Activated T-helper 2 cell treated with anti-CD3 and anti-CD28 coated beads, Interferon-gamma antibody, Interleukin-2, Interleukin-4, amounts not matched to agents 10 μg/mL and 5 μg/mL and 100 μg/mL, durations not matched to agents 14 hours and 24 hours and 36 hours (primary cell): Measurements from ENCODE around the gene PSMG3. TPM values are rescaled to one million over a fixed set of nuclear protein-coding genes. Genes with fewer than 3 reads are reported as not detected.

Experiments
- DNase-seq: peaks from one replicate; pipeline ENCODE4 v3.0.0; 2021; ENCODE audit warnings: low spot score
- H3K27ac Mint-ChIP-seq: one replicate; pipeline ENCODE4 v1.8.0; 2021; ENCODE audit warnings: mixed read lengths
- H3K27me3 Mint-ChIP-seq: one replicate; pipeline ENCODE4 v1.8.0; 2021; ENCODE audit warnings: low read depth, mixed read lengths
- H3K36me3 Mint-ChIP-seq: one replicate; pipeline ENCODE4 v1.8.0; 2021; ENCODE audit warnings: low read depth, mixed read lengths
- H3K4me1 Mint-ChIP-seq: one replicate; pipeline ENCODE4 v1.8.0; 2021; ENCODE audit warnings: low read depth, mixed read lengths
- H3K4me3 Mint-ChIP-seq: one replicate; pipeline ENCODE4 v1.8.0; 2021; ENCODE audit warnings: low read depth, mild to moderate bottlenecking, moderate library complexity, mixed read lengths
- H3K9me3 Mint-ChIP-seq: one replicate; pipeline ENCODE4 v1.8.0; 2021; ENCODE audit warnings: mixed read lengths
- intact Hi-C: fragments of 100-400 bp; cut with micrococcal nuclease; formaldehyde crosslinking; loops from one replicate; pipeline ENCODE4 v1.15.1; 2023
- total RNA-seq: library from RNA; stranded (reverse); gene quantifications from 2 replicates; pipeline ENCODE4 v1.2.3, GENCODE V29; 2022

The PSMG3 gene
- total RNA-seq, 1 donor from 2014 or later, result 44.5 TPM

DNA sequence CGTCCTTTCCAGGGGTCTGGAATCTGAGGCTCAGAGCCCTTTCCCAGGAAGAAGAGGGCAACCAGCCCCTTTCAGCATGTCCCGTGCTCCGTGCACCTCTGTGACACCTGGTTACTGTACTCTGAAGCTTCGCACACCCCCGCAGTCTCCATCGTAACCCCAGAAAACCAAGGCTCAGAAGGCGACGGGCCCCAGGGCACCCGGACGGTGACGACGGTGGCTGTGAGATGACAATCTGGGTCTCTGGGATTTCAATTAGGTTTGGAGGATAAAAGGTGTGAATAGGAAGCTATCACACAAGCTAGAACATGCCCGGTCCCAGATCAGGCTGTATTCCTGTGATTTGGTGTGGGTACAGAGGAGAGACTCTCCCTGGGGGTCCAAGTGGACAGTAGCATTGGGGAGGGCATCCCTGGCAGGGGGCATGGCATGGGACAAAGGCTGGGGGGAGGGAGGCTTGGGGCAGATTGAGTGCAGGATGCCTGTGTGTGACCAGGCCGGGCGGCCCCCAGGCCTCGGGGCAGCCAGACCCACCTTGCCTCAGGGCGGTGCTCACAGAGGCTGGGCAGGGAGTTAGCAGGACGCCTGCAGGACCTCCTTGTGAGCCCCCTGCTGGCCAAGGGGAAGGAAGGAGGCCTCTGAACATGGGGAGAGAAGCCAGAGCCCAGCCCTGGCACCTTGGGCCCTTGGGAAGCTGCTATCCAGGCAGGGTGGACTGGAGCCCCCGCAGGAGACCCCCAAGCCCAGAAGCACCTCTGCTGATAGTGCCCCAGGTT is 23.4 kb upstream of the PSMG3 start:
- intact Hi-C loops, result no loop called here
- Mint-ChIP-seq H3K36me3 (no peaks in the 10 kb centered on the region), H3K9me3 (peaks cover 4% of the 10 kb centered on the region), H3K27me3 (peaks cover 28% of the 10 kb centered on the region), H3K27ac (no peak overlapping the region), H3K4me3 (no peak overlapping the region), H3K4me1 (peaks cover 8% of the 10 kb centered on the region)
- DNase-seq, result no peak

DNA sequence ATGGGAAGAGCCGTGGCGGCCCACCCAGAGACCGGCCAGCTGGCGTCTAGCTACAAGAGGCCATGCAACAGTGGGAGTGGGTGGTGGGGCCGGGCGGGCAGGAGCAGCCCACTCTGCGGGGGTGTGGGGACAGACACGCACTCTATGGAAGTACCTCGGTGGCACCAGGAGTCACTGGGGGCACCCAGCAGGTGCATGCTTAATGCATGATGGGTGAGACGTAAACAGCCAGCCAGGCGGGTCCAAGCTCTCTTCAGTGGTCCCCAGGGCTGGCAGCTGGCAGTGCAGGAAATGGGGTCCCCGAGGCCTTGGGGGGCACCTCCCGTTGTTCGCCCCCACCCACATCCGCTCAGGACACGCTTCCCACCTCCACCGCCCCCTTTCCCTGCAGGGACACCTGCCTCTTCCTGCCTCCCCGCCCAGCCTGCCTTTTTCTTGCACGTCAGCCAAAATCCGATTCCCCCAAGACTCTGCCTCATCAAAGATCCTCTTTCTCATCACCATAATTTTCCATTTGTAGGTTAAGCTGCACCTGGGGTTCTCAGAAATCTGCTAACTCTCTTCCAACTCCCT is 22.6 kb upstream of the PSMG3 start:
- Mint-ChIP-seq H3K4me3 (no peak overlapping the region), H3K9me3 (peaks cover 4% of the 10 kb centered on the region), H3K27me3 (peaks cover 28% of the 10 kb centered on the region), H3K36me3 (no peaks in the 10 kb centered on the region), H3K27ac (no peak overlapping the region), H3K4me1 (peaks cover 8% of the 10 kb centered on the region)
- intact Hi-C loops, result no loop called here
- DNase-seq, result no peak

DNA sequence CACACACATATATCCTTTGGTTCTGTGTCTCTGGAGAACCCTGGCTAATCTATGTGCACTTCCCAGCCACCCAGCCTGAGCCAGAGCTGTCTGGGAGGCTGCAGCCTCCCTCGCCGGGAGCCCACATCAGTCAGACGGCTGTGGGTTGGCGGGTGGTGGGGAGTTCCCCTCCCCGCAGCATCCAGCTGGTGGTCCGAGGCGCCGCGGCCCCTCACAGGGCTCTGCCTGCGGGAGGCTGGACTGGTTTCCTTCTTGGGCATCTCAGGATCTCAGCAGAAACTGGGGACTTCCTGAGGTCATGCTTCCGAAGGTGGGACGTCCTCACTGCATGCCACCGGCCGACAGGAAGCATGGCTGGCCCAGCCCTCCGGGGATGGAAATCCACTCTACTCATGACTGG is 22.0 kb upstream of the PSMG3 start:
- Mint-ChIP-seq H3K9me3 (peaks cover 4% of the 10 kb centered on the region), H3K4me3 (no peak overlapping the region), H3K27ac (no peak overlapping the region), H3K4me1 (peaks cover 8% of the 10 kb centered on the region), H3K27me3 (peaks cover 28% of the 10 kb centered on the region), H3K36me3 (no peaks in the 10 kb centered on the region)
- no peak for DNase-seq
- intact Hi-C loops, result no loop called here

DNA sequence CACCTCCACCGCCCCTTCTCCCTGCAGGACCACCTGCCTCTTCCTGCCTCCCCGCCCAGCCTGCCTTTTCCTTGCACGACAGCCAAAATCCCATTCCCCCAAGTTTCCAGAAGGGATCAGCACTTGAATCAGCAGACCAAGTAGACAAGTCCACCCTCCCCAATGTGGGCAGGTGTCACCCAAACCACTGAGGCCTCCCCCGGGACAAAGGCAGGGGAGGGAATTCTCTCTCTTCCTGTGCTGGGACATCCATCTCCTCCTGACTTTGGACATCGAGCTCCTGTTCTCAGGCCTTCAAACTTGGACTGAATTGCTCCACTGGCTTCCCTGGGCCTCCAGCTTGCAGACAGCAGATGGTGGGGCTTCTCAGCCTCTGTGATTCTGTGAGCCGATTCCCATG is 21.6 kb upstream of the PSMG3 start:
- Mint-ChIP-seq H3K27me3 (peaks cover 28% of the 10 kb centered on the region), H3K4me3 (no peak overlapping the region), H3K4me1 (peaks cover 8% of the 10 kb centered on the region), H3K27ac (no peak overlapping the region), H3K36me3 (no peaks in the 10 kb centered on the region), H3K9me3 (peaks cover 4% of the 10 kb centered on the region)
- intact Hi-C loops, result no loop called here
- no peak for DNase-seq

DNA sequence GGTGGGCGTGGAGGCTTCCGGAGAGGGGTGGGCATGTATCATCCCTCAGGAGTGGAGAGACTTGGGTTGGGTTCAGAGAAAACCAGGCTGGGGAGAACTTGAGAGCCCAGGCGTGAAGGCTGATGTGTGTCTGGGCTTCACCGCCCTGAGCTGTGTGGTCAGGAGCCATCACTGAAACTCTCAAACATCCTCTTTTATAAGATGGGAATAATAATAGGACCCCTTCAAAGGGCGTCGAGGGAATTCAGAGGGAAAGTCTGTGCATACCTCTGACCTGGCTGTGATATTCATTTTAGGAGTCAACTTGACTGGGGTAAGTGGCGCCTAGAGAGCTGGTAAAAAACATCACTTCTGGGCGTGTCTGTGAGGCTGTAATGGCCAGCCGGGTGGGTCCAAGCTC is 21.1 kb upstream of the PSMG3 start:
- H3K9me3 Mint-ChIP-seq, result peaks cover 4% of the 10 kb centered on the region
- intact Hi-C loops, result no loop called here
- H3K4me1 Mint-ChIP-seq, result peaks cover 8% of the 10 kb centered on the region
- no peak for DNase-seq
- peaks cover 28% of the 10 kb centered on the region for H3K27me3 Mint-ChIP-seq
- no peak overlapping the region for H3K4me3 Mint-ChIP-seq
- H3K27ac Mint-ChIP-seq, result no peak overlapping the region
- no peaks in the 10 kb centered on the region for H3K36me3 Mint-ChIP-seq

DNA sequence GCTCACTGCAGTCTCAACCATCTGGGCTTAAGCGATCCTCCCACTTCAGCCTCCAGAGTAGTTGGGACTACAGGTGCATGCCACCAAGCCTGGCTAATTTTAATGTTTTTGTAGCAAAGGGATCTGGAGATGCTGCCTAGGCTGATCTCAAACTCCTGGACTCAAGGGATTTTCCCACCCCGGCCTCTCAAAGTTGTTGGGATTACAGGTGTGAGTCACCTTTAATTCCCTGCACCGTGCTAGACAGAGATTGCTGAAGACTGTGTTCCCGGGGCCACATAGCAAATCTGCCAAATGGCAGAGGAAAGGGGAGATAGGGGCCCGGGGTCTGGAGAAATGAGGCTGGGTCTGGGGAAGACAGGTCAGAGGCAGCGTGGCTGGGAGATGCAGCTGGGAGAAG is 20.6 kb upstream of the PSMG3 start:
- no peaks in the 10 kb centered on the region for H3K36me3 Mint-ChIP-seq
- no peak for DNase-seq
- intact Hi-C loops, result no loop called here
- peaks cover 28% of the 10 kb centered on the region for H3K27me3 Mint-ChIP-seq
- no peak overlapping the region for H3K4me3 Mint-ChIP-seq
- H3K9me3 Mint-ChIP-seq, result peaks cover 4% of the 10 kb centered on the region
- H3K27ac Mint-ChIP-seq, result no peak overlapping the region
- H3K4me1 Mint-ChIP-seq, result peaks cover 8% of the 10 kb centered on the region

DNA sequence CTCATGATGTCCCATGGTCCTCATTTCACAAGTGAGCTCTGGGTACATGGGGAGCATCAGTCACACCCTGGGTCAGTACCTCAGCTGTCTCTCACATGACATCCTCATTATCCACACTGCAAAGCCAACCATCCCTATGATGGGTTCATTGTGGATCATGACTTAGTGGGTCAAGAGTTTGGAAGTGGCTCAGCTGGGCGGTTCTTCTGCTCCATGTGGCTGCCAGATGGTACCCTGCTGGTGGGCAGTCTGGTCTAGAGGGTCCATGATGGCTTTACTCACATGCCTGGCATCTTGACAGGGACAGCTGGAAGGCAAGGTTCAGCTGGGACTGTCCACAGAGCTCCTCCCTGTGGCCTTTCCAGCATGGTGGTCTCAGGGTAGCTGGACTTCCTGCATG is 19.1 kb upstream of the PSMG3 start:
- peaks cover 8% of the 10 kb centered on the region for H3K4me1 Mint-ChIP-seq
- no peak for DNase-seq
- H3K36me3 Mint-ChIP-seq, result no peaks in the 10 kb centered on the region
- intact Hi-C loops, result no loop called here
- H3K27ac Mint-ChIP-seq, result no peak overlapping the region
- peaks cover 25% of the 10 kb centered on the region for H3K27me3 Mint-ChIP-seq
- no peak overlapping the region for H3K4me3 Mint-ChIP-seq
- peaks cover 4% of the 10 kb centered on the region for H3K9me3 Mint-ChIP-seq

DNA sequence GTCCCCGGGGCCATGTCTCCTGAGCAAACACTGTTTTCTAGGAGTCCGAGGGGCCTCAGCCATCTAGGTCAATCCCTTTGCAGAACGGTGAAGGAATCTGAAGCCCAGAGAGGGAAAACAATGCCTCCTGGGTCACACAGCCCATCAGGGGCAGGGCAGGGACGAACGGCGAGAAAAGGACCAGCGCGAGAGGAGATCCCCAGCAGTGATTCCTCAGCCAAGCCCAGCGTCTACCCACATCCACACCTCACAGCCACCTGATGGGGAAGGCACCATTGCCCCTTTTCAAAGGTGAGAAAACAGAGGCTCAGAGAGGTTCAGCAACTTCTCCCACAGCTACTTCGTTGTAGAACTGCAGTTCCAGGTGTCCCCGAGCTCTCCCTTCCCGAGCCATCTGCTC is 17.9 kb upstream of the PSMG3 start:
- Mint-ChIP-seq H3K9me3 (peaks cover 4% of the 10 kb centered on the region), H3K36me3 (no peaks in the 10 kb centered on the region), H3K4me3 (no peak overlapping the region), H3K4me1 (peaks cover 6% of the 10 kb centered on the region), H3K27ac (no peak overlapping the region), H3K27me3 (peaks cover 22% of the 10 kb centered on the region)
- intact Hi-C loops, result no loop called here
- no peak for DNase-seq

DNA sequence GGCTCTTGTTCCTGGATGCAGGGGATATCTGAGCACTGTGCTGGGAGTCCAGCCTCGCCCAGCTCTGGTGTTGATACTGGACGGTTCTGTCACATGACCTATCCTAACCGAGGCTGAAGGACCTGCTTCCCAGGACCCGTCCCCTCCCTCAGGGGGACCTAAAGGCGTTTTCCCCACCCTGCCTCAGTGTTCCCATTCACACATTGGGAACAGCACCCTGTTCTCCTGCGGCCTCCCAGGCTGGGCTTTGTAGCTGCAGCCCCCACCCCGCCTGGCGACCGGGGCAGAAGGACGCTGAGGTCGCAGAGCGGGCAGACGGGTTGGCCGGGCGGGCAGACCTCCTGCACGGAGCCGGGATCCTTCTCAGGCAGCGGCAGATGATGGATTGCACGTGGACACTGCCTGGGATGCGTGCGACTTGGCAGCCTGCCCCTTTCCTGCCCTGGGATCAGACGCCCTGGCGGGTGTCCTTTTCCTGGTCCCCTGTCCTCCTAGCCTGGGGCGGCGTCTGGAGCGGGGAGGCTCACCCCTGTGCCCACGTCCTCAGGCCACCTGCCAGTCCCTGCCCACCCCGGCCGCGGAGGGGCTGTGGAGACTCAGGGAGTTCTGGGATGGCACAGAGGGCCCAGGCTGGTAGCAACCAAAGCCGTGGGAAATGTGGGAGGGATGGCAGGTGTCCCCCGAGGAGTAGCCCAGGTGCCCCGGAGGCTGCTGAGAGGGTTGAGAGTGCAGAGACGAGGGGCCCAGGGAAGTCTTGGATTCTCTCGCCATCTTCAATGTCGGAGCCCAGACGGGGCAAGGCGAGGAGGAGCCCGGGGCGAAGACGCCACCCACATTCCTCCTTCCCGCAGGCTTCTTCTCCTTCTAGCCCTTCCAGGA is 17.2 kb upstream of the PSMG3 start:
- Mint-ChIP-seq H3K4me3 (no peak overlapping the region), H3K36me3 (no peaks in the 10 kb centered on the region), H3K4me1 (peaks cover 4% of the 10 kb centered on the region), H3K27me3 (peaks cover 16% of the 10 kb centered on the region), H3K9me3 (peaks cover 4% of the 10 kb centered on the region), H3K27ac (no peak overlapping the region)
- DNase-seq, result no peak
- intact Hi-C loops, result no loop called here

DNA sequence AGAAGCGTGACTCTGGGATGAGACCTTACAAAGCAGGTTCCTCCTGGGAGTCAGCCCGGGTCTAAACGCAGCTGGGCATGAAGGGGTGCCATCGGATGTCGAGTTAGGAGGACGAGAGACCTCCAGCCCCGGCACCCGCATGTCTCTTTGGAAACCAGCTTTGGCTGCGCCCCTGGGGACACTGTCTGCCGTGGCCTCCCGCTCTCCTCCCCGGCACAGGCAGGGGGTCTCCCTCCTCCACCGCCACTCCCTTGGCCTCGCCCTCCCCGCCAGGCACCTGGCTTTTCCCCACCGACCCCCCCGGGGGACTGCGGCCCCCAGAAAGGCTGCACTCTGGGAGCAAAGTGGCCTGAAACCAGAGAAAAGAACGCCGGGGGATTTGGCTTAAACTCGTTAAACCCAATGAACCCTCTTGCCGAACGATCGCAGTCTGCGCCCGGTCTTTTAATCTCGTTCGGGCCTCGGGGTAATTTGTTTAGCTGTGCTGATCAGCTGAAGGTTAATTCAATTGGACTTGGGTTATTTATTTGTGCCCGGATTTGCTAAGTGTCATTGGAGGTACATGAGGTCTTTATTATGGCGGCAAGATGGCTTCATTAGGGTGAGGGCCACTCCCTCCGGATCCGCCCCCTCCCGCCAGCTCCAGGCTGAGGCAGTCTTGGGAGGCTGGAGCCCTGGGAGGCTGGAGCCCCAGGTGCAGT is 16.4 kb upstream of the PSMG3 start:
- Mint-ChIP-seq H3K4me1 (no peaks in the 10 kb centered on the region), H3K4me3 (no peak overlapping the region), H3K36me3 (no peaks in the 10 kb centered on the region), H3K9me3 (peaks cover 4% of the 10 kb centered on the region), H3K27me3 (peaks cover 9% of the 10 kb centered on the region), H3K27ac (no peak overlapping the region)
- no peak for DNase-seq
- intact Hi-C loops, result no loop called here

DNA sequence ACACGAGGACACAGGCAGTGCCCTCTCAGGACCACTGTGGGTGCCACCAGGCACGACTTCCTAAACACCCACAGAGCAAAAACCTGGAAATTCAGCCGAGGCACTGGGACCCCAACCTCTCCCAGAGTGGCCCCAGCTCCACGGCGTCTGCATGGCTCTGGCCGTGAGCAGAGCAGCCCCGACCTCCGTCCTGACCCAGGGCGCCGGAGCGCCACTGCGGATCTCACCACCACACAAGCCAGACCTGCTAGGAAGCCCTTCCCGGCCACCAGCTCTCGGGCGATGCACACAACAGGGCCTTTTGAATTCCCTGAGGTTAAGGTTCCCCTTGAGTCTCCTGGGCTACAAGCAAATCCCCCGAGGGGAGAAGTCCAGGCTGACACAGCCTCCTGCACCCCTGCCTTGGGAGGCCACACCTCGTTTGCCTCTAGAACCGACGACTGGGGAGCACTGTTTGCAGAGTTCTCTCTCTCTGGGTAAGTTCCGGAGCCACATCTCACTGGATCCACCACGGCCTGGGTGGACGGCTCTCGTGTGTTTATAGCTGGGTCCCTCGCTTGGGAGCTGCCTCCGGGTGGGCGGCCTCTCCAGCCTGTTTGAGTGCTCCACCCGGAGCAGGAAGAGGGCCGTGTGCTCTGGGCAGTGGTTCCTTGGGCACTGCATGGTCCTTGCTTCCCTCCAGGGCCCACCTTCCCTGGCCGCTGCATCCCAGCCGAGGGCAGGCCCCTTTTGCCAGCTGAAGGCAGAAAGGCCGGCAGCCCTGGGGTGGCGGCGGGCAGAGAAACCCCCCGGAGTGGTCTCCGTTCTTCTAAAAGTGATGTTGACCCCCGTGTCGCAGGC is 15.5 kb upstream of the PSMG3 start:
- H3K27me3 Mint-ChIP-seq, result peaks cover under 1% of the 10 kb centered on the region
- intact Hi-C loops, result no loop called here
- DNase-seq, result no peak
- no peak overlapping the region for H3K27ac Mint-ChIP-seq
- H3K36me3 Mint-ChIP-seq, result no peaks in the 10 kb centered on the region
- no peaks in the 10 kb centered on the region for H3K4me1 Mint-ChIP-seq
- H3K9me3 Mint-ChIP-seq, result peaks cover 4% of the 10 kb centered on the region
- no peak overlapping the region for H3K4me3 Mint-ChIP-seq

DNA sequence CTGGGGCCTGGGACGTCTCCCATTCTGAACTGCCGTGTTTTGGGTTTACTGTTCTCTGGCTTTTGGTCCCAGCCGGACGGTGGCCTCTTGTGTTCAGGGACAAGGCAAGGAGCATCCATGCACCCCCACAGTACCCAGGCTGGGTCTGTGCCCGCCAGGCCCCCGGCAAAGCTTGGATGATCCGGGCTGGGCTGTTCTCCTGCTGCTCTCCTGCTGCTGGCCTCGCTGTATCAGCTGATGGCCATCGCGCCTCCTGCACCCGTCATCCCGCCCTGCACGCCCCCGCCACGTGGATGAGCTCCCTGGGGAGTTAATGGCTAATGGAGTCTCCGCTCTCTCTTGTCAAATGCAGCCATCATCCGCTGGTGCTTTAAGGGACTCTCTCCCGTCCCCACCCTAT is 14.9 kb upstream of the PSMG3 start:
- Mint-ChIP-seq H3K36me3 (no peaks in the 10 kb centered on the region), H3K4me1 (peaks cover 4% of the 10 kb centered on the region), H3K27me3 (no peaks in the 10 kb centered on the region), H3K27ac (no peak overlapping the region), H3K4me3 (no peak overlapping the region), H3K9me3 (peaks cover 4% of the 10 kb centered on the region)
- intact Hi-C loops, result no loop called here
- DNase-seq, result no peak
